Measurements from ENCODE around the gene EVPLL. TPM values are rescaled to one million over a fixed set of nuclear protein-coding genes. Genes with fewer than 3 reads are reported as not detected.
"Not testable (repeated sequence)": the region's sequence is repeated elsewhere in the genome, so short reads cannot be mapped to it uniquely, and the experiment has no call there.

EVPLL gene
- under 1 TPM; 0.37 to 0.87 (median 0.62) TPM for polyA plus RNA-seq (ENCODE audit: insufficient read length in 4 of 4)

- DNase-seq (ENCODE audit: low read depth in 4 of 4, low spot score in 3 of 4): no peak
These were observed at the start of gene EVPLL for GRCh38 chr17:18377437-18378204. Gene EVPLL, plus strand, starts transcription at chr17:18377778. Its CDS starts 3,160 bp downstream, at chr17:18380938.

GRCh38 chr17:18328643-18329204 lies 48.9 kb upstream of the EVPLL start:
- no peak for DNase-seq (ENCODE audit: low read depth in 4 of 4, low spot score in 3 of 4)

DNA sequence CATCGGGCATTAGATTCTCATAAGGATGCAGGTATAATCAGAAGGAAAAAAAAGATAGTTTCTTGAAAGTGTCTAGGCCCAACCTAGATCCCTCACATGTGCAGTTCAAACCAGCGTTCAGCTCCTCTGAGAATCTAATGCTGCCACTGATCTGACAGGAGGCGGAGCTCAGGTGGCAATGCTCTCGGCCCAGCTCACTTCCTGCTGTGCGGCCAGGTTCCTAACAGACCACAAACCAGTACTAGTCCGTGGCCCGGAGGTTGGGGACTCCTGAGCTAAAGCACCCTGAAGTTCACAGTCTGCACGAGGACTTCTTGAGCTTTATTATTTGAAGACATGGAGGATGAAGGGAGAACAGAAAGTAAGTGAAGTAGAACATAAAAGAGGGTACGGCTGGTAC lies 45.7 kb upstream of the EVPLL start:
- no peak for DNase-seq (ENCODE audit: low read depth in 4 of 4, low spot score in 3 of 4)

DNA sequence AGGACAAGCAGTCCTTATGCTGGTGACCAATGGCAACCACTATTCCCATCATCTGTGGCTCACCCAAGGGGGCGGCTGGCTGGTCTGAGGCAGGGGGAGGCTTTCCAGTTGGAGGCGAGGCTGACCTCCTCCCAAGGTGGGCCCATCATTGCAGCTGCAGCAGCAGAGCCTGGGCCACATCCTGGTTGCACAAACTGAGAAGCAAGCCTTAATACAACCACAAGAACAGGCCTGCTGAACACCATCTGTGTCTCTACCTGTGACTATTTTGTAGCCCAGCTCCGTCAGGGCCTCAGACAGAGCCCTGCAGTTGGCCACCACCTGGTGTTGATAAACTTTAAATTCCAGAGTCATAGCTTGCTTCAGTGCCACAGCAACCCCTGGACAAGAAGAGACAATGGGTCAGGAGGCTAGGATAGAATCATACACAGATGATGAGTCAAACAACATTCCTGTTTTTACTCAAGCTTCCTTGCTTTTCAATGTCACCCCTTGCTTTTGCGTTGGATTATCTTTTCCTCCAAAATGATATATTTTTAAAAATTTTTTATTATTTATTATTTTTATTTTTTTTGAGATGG lies 44.6 kb upstream of the EVPLL start:
- DNase-seq (ENCODE audit: low read depth in 4 of 4, low spot score in 3 of 4): no peak

GRCh38 chr17:18338158-18338557 lies 39.4 kb upstream of the EVPLL start:
- DNase-seq (ENCODE audit: low read depth in 4 of 4, low spot score in 3 of 4): not testable (repeated sequence)

DNA sequence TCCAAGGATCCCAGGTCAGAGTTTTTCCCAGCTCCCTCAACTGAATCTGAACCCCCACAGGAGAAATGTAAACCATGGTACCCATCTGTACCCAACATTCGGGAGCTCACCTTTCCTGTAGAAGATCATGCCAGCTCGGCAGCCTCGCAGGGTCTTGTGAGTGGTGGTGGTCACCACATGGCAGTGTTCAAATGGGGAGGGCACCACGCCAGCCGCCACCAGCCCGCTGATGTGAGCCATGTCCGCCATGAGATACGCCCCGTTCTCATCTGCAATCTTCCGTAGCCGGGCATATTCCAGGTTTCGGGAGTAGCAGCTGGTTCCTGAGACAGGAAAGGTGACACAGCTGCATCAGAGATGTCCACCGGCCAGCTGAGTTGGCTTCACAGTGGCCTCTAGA lies 37.6 kb upstream of the EVPLL start:
- no peak for DNase-seq (ENCODE audit: low read depth in 4 of 4, low spot score in 3 of 4)

GRCh38 chr17:18344021-18344420 lies 33.6 kb upstream of the EVPLL start:
- no peak for DNase-seq (ENCODE audit: low read depth in 4 of 4, low spot score in 3 of 4)

GRCh38 chr17:18353541-18353940 lies 24.0 kb upstream of the EVPLL start:
- DNase-seq (ENCODE audit: low read depth in 4 of 4, low spot score in 3 of 4): no peak

- no peak for DNase-seq (ENCODE audit: low read depth in 4 of 4, low spot score in 3 of 4)
These were observed 21.0 kb upstream of the EVPLL start for GRCh38 chr17:18356624-18357023.

- DNase-seq (ENCODE audit: low read depth in 4 of 4, low spot score in 3 of 4): no peak
These were observed 17.1 kb upstream of the EVPLL start for GRCh38 chr17:18360518-18360917.

- DNase-seq (ENCODE audit: low read depth in 4 of 4, low spot score in 3 of 4): no peak
These were observed 15.5 kb upstream of the EVPLL start for GRCh38 chr17:18361837-18362697.

- peak in 2 of 4 donors; percentile 38 to 47 for DNase-seq (ENCODE audit: low read depth in 4 of 4, low spot score in 3 of 4)
These were observed 14.9 kb upstream of the EVPLL start for GRCh38 chr17:18362698-18363100.

- DNase-seq (ENCODE audit: low read depth in 4 of 4, low spot score in 3 of 4): peak; percentile 75 to 84 (median 82)
These were observed 14.2 kb upstream of the EVPLL start, which contains the start of gene SHMT1 for GRCh38 chr17:18363101-18364049. Gene SHMT1, minus strand, starts transcription at chr17:18363550. Its CDS starts 7,569 bp downstream, at chr17:18355981.

DNA sequence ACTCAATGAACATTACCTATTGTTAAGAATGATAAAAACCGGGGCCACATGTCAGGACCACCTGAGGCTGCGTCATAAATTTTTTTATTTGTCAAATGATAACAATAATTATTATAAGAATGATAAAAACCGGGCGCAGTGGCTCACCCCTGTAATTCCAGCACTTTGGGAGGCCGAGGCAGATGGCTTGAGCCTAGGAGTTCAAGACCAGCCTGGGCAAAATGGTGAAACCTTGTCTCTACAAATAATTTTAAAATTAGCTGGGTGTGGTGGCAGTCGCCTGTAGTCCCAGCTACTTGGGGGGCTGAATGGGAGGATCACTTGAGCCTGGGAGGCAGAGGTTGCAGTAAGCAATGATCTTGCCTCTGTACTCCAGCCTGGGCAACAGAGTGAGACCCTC lies 13.4 kb upstream of the EVPLL start:
- no peak for DNase-seq (ENCODE audit: low read depth in 4 of 4, low spot score in 3 of 4)

- DNase-seq (ENCODE audit: low read depth in 4 of 4, low spot score in 3 of 4): no peak
These were observed 8.6 kb upstream of the EVPLL start for GRCh38 chr17:18368946-18369345.

GRCh38 chr17:18370761-18371160 lies 6.8 kb upstream of the EVPLL start:
- DNase-seq (ENCODE audit: low read depth in 4 of 4, low spot score in 3 of 4): no peak

GRCh38 chr17:18371455-18371854 lies 6.1 kb upstream of the EVPLL start:
- no peak for DNase-seq (ENCODE audit: low read depth in 4 of 4, low spot score in 3 of 4)

- not testable (repeated sequence) for DNase-seq (ENCODE audit: low read depth in 4 of 4, low spot score in 3 of 4)
These were observed 4.4 kb upstream of the EVPLL start for GRCh38 chr17:18373181-18373580.

DNA sequence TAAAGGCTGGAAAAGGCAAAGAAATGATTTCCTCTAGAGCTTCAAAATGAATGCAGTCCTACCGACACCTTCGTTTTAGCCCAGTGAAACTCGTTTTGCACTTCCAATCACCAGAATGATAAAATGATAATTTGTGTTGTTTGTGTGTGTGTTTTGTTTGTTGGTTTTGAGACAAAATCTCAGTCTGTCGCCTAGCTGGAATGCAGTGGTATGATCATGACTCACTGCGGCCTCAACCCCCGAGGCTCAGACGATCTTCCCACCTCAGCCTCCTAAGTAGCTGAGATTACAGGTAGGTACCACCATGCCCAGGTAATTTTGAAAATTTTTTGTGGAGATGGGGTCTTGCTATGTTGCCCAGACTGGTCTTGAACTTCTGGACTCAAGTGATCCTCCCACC lies 3.4 kb upstream of the EVPLL start:
- DNase-seq (ENCODE audit: low read depth in 4 of 4, low spot score in 3 of 4): no peak

GRCh38 chr17:18378205-18378505 lies 577 bp downstream of the EVPLL start:
- no peak for DNase-seq (ENCODE audit: low read depth in 4 of 4, low spot score in 3 of 4)

Data from right renal pelvis (tissue), 4 donors.